NB4 (cell line): Measurements from ENCODE around the gene GAA.

Source experiments
- DNase-seq: peaks from one replicate; pipeline ENCODE4 v3.0.0; 2010; ENCODE audit warnings: low read depth
- H3K4me3 ChIP-seq: one replicate; pipeline ENCODE4 v1.5.1; 2011; ENCODE audit warnings: mild to moderate bottlenecking, low read depth, low read length, moderate library complexity
- MYC ChIP-seq: IDR thresholded peaks from 2 replicates; pipeline ENCODE4 v1.6.1; 2011; ENCODE audit warnings: low read depth, low read length
- POLR2A ChIP-seq: IDR thresholded peaks from 2 replicates; pipeline ENCODE4 v1.6.1; 2011; ENCODE audit warnings: mild to moderate bottlenecking; ENCODE audit not compliant: insufficient read length; ENCODE audit errors: extremely low read depth
- TF ChIP-seq, protein P1 (sequence below): IDR thresholded peaks from one replicate; pipeline ENCODE4 v1.5.1; 2012; ENCODE audit warnings: low read depth, low read length
- TF ChIP-seq, protein P2 (sequence below): IDR thresholded peaks from 2 replicates; pipeline ENCODE4 v1.6.1; 2011; ENCODE audit warnings: low read depth, low read length

The GAA gene

DNA sequence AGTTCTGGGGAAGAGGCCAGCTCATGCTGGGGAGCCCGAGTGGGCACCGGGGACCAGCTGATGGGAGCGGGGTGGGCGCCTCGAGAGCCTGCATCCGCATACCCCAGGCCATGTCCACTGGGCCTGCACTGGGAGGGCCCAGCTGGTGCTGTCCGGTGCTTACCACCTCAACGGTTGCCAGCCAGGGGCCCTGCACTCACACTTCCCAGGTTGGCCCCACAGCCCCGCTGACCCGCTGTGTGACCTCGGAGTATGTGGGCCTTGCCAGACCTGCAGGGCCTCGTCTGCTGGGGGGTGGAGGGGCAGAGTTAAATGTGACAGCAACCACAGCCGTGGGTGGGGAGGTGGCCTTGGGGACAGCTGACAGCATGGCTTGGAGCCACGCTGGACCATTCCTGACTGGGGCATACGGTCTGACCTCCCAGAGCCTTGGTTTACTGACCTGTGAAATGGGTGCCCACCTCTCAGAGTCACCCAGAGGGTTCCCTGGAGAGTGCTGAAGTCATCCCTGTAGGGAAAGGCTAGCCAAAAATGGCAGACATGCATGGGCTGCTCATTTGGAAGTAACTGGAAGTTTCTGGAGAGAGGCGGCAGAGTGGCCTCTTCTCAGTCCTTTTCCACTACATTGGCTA lies 5.4 kb upstream of the GAA start:
- no peak for DNase-seq
- no peak for TF ChIP-seq POLR2A
- TF ChIP-seq, protein P1, sequence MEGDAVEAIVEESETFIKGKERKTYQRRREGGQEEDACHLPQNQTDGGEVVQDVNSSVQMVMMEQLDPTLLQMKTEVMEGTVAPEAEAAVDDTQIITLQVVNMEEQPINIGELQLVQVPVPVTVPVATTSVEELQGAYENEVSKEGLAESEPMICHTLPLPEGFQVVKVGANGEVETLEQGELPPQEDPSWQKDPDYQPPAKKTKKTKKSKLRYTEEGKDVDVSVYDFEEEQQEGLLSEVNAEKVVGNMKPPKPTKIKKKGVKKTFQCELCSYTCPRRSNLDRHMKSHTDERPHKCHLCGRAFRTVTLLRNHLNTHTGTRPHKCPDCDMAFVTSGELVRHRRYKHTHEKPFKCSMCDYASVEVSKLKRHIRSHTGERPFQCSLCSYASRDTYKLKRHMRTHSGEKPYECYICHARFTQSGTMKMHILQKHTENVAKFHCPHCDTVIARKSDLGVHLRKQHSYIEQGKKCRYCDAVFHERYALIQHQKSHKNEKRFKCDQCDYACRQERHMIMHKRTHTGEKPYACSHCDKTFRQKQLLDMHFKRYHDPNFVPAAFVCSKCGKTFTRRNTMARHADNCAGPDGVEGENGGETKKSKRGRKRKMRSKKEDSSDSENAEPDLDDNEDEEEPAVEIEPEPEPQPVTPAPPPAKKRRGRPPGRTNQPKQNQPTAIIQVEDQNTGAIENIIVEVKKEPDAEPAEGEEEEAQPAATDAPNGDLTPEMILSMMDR: no peak
- TF ChIP-seq, protein P2, sequence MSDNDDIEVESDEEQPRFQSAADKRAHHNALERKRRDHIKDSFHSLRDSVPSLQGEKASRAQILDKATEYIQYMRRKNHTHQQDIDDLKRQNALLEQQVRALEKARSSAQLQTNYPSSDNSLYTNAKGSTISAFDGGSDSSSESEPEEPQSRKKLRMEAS: no peak
- TF ChIP-seq MYC: no peak
- no peak overlapping the region for H3K4me3 ChIP-seq

DNA sequence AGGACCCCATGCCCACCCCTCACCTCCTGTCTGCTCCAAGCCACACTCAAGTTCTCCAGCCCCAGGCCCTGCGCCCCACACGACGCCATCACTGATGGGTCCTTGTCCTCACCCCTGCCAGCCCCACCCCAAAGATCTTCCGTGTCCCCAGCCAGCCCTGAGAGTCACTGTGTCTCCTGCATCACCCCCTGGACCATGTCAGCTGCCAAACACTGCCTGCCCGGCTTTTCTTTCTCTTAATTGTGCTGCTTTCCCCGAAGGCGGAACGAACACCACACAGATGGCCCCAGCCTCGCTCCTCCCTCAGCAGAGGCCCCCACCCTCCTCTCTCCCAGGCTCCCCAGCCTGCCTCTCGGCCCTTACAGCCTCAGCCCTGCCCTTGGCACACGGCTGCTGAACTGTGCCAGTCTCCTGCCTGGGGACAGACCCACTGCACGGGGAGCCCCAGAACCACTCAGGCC lies 4.8 kb upstream of the GAA start:
- TF ChIP-seq, protein P2: no peak
- TF ChIP-seq MYC: no peak
- TF ChIP-seq POLR2A: no peak
- TF ChIP-seq, protein P1: no peak
- DNase-seq: no peak
- no peak overlapping the region for H3K4me3 ChIP-seq

DNA sequence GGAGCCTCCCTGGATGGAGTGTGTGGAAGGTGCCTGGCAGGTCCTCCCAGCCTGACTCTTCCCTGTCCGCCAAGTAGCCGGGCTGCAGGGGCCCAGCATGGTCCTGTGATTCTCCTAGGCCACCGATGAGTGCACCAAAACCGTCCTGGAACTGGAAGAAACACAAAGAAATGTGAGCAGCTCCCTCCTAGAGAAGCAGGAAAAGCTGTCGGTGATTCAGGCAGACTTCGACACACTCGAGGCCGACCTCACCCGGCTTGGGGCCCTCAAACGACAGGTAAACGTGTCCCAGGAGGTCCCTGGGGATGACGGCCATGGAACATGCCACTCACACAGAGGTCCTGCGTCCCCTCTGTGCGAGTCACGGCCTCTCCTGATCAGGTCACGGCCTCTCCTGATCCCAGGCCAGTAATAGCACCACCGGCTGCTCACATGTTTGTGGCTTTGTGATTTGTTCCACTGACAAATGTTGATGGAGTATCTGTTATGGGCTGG lies 4.2 kb upstream of the GAA start:
- no peak overlapping the region for H3K4me3 ChIP-seq
- TF ChIP-seq MYC (no peak), POLR2A (no peak)
- TF ChIP-seq, protein P2: no peak
- TF ChIP-seq, protein P1: no peak
- no peak for DNase-seq

DNA sequence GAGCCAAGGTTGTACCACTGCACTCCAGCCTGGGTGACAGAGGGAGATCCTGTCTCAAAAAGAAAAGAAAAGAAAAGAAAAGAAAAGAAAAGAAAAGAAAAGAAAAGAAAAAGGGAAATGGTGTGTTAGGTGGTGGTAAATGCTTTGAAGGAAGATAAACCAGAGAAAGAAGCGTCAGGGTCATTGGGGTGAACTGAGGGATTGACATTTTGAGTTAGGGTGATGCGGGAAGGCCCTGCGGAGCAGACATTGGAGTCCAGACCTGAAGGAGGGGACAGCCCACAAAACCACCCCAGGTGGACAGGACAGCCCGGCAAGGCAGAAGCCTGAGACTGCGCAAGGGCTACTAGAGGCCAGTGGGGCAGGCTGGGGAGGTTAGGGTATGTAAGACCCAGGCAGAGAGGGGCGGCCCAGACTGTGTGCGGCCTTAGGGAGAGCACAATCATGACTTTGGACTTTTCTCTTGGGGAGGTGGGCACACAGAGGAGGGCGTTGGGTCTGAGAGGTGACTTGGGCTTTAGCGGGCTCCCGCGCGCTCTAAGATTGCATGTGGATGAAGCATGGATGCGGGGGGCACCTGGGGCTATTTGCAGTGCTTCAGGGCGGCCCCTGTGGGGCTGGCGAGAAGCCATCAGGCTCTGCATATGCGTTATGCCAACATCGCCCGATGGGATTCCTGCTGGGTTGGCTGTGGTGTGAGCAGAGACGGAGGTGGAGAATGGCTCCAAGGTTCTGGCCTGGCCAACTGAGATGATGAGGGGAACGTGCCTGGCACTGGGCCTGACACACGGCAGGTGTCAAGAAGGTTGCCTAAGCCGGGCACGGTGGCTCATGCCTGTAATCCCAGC lies 3.3 kb upstream of the GAA start:
- no peak for DNase-seq
- no peak overlapping the region for H3K4me3 ChIP-seq
- TF ChIP-seq, protein P2: no peak
- TF ChIP-seq, protein P1: no peak
- TF ChIP-seq MYC (no peak), POLR2A (no peak)

DNA sequence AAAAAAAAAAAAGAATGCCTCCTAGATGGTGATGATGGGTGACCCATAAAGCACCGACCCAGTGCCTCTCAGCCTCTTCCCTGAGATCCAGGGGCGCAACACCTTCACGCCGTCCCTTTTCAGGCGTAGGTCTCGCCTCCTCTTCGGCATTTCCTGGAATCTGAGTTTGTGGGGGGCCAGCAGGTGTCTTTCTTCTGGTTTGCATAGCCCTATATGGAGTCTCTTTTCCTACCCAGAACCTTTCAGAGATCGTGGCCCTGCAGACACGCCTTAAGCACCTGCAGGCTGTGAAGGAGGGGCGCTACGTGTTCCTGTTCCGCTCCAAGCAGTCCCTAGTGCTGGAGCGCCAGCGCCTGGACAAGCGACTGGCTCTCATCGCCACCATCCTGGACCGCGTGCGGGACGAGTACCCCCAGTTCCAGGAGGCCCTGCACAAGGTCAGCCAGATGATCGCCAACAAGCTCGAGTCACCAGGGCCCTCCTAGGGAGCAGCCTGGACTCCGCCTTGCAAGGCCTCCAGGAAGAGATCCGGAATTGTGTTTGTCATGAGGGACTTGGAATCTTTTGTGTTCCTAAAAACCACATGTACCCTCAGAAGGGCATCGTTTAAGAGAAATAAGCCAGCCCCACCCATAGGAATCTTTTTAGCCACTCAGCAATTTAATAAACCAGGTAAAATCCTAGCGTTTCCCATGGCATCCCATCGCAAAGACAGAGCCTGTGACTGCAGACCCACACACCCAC lies 1.9 kb upstream of the GAA start:
- no peak for DNase-seq
- TF ChIP-seq, protein P2: no peak
- TF ChIP-seq, protein P1: no peak
- TF ChIP-seq POLR2A (no peak), MYC (no peak)
- H3K4me3 ChIP-seq: no peak overlapping the region
